ENCODE data around the gene HSPA4L.

Gene HSPA4L

GRCh38 chr4:127780598-127780997 is 1.5 kb upstream of the HSPA4L start:
- ATAC-seq, result no peak
- TF ChIP-seq TOX (CRISPR knock-in tag; IDR thresholded peaks at IDR 0.05; ENCODE audit: borderline replicate concordance), result no peak
- TF ChIP-seq BACH2 (CRISPR knock-in tag; IDR thresholded peaks at IDR 0.05; ENCODE audit: borderline replicate concordance), result no peak
- TF ChIP-seq POU6F1 (CRISPR knock-in tag; IDR thresholded peaks at IDR 0.05; ENCODE audit: borderline replicate concordance, low read depth), result no peak
- no peak for TF ChIP-seq GLIS3 (CRISPR knock-in tag; IDR thresholded peaks at IDR 0.05)
- no peak for TF ChIP-seq CREB5 (CRISPR knock-in tag; IDR thresholded peaks at IDR 0.05; ENCODE audit: low read depth)
- TF ChIP-seq ESRRG (CRISPR knock-in tag; IDR thresholded peaks at IDR 0.05), result no peak

GRCh38 chr4:127781300-127782024 is 660 bp upstream of the HSPA4L start:
- no peak for TF ChIP-seq CSDC2 (CRISPR knock-in tag; IDR thresholded peaks at IDR 0.05)
- no peak for TF ChIP-seq TSHZ2 (CRISPR knock-in tag; IDR thresholded peaks at IDR 0.05)
- no peak for TF ChIP-seq TCF4 (CRISPR knock-in tag; IDR thresholded peaks at IDR 0.05; ENCODE audit: borderline replicate concordance)
- no peak for TF ChIP-seq ZNF565 (CRISPR knock-in tag; conservative IDR thresholded peaks at IDR 0.05; ENCODE audit: low read depth)
- no peak for TF ChIP-seq ZFP3 (CRISPR knock-in tag; IDR thresholded peaks at IDR 0.05)
- TF ChIP-seq TOX (CRISPR knock-in tag; IDR thresholded peaks at IDR 0.05; ENCODE audit: borderline replicate concordance), result no peak
- TF ChIP-seq ESRRG (CRISPR knock-in tag; IDR thresholded peaks at IDR 0.05), result no peak
- TF ChIP-seq GLIS3 (CRISPR knock-in tag; IDR thresholded peaks at IDR 0.05), result no peak
- TF ChIP-seq RARB (CRISPR knock-in tag; IDR thresholded peaks at IDR 0.05), result no peak
- TF ChIP-seq ARNTL (CRISPR knock-in tag; IDR thresholded peaks at IDR 0.05; ENCODE audit: borderline replicate concordance, low read depth), result no peak
- no peak for TF ChIP-seq BACH2 (CRISPR knock-in tag; IDR thresholded peaks at IDR 0.05; ENCODE audit: borderline replicate concordance)
- no peak for TF ChIP-seq ISL1 (CRISPR knock-in tag; IDR thresholded peaks at IDR 0.05)
- no peak for TF ChIP-seq PATZ1 (CRISPR knock-in tag; IDR thresholded peaks at IDR 0.05; ENCODE audit: borderline replicate concordance)
- no peak for TF ChIP-seq CREB5 (CRISPR knock-in tag; IDR thresholded peaks at IDR 0.05; ENCODE audit: low read depth)
- no peak for TF ChIP-seq POU6F1 (CRISPR knock-in tag; IDR thresholded peaks at IDR 0.05; ENCODE audit: borderline replicate concordance, low read depth)
- no peak for TF ChIP-seq CSRNP3 (CRISPR knock-in tag; IDR thresholded peaks at IDR 0.05)
- TF ChIP-seq OSR1 (CRISPR knock-in tag; IDR thresholded peaks at IDR 0.05), result no peak
- no peak for TF ChIP-seq PPARA (CRISPR knock-in tag; IDR thresholded peaks at IDR 0.05; ENCODE audit: borderline replicate concordance)
- TF ChIP-seq ZNF8 (CRISPR knock-in tag; IDR thresholded peaks at IDR 0.05), result no peak
- no peak for TF ChIP-seq ZNF70 (CRISPR knock-in tag; IDR thresholded peaks at IDR 0.05)

More at GRCh38 chr4:127781300-127782024, 660 bp upstream of the HSPA4L start:
- peak; percentile 49 for ATAC-seq

Measured in SK-N-SH treated with all-trans-retinoic acid at 6 μM for 48 hours (cell line).